Dendritic cell treated with granulocyte-macrophage colony-stimulating factor and Interleukin-4, amounts not matched to agents 40 ng/mL and 50 ng/mL, for 4 days (primary cell): ENCODE measurements around the gene CAV1.

Source experiments
- H3K27ac Mint-ChIP-seq: one replicate; pipeline ENCODE4 v1.8.0; 2022; ENCODE audit warnings: mild to moderate bottlenecking, mixed read lengths
- H3K27me3 Mint-ChIP-seq: one replicate; pipeline ENCODE4 v1.8.0; 2022; ENCODE audit warnings: mild to moderate bottlenecking, mixed read lengths
- H3K36me3 Mint-ChIP-seq: one replicate; pipeline ENCODE4 v1.8.0; 2022; ENCODE audit warnings: low read depth, mixed read lengths
- H3K4me1 Mint-ChIP-seq: one replicate; pipeline ENCODE4 v1.8.0; 2022; ENCODE audit warnings: low read depth, mixed read lengths
- H3K4me3 Mint-ChIP-seq: one replicate; pipeline ENCODE4 v1.8.0; 2022; ENCODE audit warnings: mild to moderate bottlenecking, moderate library complexity, mixed read lengths
- H3K9me3 Mint-ChIP-seq: one replicate; pipeline ENCODE4 v1.8.0; 2022; ENCODE audit warnings: mixed read lengths
- intact Hi-C: fragments of 100-400 bp; cut with micrococcal nuclease; formaldehyde crosslinking; loops from one replicate; pipeline ENCODE4 v1.15.0; 2022

Gene CAV1

DNA sequence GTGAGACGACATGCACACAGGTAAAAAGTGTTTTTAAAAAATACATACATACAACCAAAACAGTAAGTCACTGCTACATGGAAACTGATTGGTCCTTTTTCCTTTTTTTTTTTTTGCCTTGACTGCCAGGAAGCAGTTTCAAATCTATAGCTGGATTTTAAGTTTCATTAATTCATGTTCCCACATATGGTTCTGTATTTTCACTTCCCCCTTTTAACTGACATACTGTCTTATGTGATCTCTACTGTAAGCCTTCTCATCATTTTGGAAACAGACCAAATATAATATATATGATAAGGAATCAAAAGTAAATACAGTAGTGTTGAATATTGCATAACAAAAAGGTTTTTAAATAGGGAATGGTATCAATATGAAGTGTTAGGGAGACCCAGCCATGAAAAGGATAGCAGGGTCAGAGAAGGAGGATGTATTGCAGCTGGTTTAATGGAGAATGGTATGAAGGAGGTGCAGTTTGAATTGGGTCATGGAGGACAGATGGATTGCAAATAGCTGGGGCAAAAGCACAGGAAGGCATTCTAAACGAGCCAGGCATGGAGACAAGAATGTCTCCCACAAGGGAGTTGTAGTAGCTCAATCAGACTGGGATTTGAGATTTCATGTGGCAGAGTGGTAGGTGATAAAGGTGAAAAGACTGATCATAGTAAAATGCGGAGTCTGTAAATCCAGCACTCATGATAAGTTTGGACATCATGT is 5.4 kb downstream of the CAV1 start:
- H3K9me3 Mint-ChIP-seq = no peaks in the 10 kb centered on the region
- H3K4me1 Mint-ChIP-seq = peaks cover 21% of the 10 kb centered on the region
- peaks cover 27% of the 10 kb centered on the region for H3K27me3 Mint-ChIP-seq
- intact Hi-C loops = no loop called here
- no peaks in the 10 kb centered on the region for H3K36me3 Mint-ChIP-seq
- no peak overlapping the region for H3K4me3 Mint-ChIP-seq
- no peak overlapping the region for H3K27ac Mint-ChIP-seq

- no peaks in the 10 kb centered on the region for H3K9me3 Mint-ChIP-seq
- H3K4me1 Mint-ChIP-seq = peaks cover 8% of the 10 kb centered on the region
- H3K27me3 Mint-ChIP-seq = peaks cover 10% of the 10 kb centered on the region
- intact Hi-C loops = no loop called here
- no peak overlapping the region for H3K4me3 Mint-ChIP-seq
- no peaks in the 10 kb centered on the region for H3K36me3 Mint-ChIP-seq
- no peak overlapping the region for H3K27ac Mint-ChIP-seq
Measured at GRCh38 chr7:116532102-116532688, 7.4 kb downstream of the CAV1 start.

DNA sequence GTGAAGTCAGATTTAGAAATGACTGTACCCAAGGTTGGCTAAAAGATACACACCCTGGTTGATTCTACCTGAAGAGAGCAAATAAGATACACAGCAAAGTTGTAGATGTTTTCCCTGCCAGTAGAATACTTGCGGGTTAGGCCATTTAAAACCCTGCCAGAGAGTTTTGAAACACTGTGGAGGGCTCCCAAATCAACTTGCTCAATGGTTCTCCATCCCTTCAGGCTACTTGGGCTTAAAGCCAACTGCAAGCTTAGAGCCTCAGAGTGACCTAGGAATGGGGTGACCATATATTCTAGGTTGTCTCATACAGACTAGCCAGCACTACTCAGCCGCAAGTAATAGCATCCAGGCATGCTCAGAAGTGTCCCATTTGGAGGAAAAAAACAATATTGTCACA is 10.0 kb downstream of the CAV1 start:
- H3K4me3 Mint-ChIP-seq = no peak overlapping the region
- intact Hi-C loops = no loop called here
- H3K9me3 Mint-ChIP-seq = peaks cover 13% of the 10 kb centered on the region
- peaks cover 8% of the 10 kb centered on the region for H3K4me1 Mint-ChIP-seq
- H3K36me3 Mint-ChIP-seq = no peaks in the 10 kb centered on the region
- no peaks in the 10 kb centered on the region for H3K27me3 Mint-ChIP-seq
- no peak overlapping the region for H3K27ac Mint-ChIP-seq

GRCh38 chr7:116535416-116535815 is 10.6 kb downstream of the CAV1 start:
- intact Hi-C loops = no loop called here
- H3K4me3 Mint-ChIP-seq = no peak overlapping the region
- no peak overlapping the region for H3K27ac Mint-ChIP-seq
- H3K36me3 Mint-ChIP-seq = no peaks in the 10 kb centered on the region
- H3K9me3 Mint-ChIP-seq = peaks cover 13% of the 10 kb centered on the region
- peaks cover 4% of the 10 kb centered on the region for H3K4me1 Mint-ChIP-seq
- H3K27me3 Mint-ChIP-seq = no peaks in the 10 kb centered on the region

DNA sequence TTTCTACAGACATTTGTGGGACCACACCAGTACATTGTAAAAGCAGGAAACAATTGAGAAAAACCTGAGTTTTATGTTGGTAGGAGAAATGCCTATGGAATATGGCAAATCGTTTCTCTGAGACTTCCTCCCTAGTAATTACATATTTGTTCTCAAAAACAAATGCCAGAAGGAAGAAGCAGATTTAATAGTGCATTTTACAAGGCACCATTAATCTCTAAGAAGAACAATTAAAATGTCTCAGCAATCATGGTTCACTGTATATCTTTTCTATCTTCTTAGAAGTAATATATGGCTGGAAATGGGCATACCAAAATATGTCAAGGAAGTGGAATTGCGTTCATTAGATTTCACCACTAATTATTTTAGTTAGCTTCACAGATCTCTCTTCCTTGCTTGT is 13.3 kb downstream of the CAV1 start:
- Mint-ChIP-seq H3K4me1 (no peaks in the 10 kb centered on the region), H3K27me3 (peaks cover 2% of the 10 kb centered on the region), H3K36me3 (no peaks in the 10 kb centered on the region), H3K4me3 (no peak overlapping the region), H3K27ac (no peak overlapping the region), H3K9me3 (peaks cover 13% of the 10 kb centered on the region)
- intact Hi-C loops = no loop called here

- no peak overlapping the region for H3K27ac Mint-ChIP-seq
- peaks cover 13% of the 10 kb centered on the region for H3K9me3 Mint-ChIP-seq
- intact Hi-C loops = no loop called here
- H3K36me3 Mint-ChIP-seq = no peaks in the 10 kb centered on the region
- H3K27me3 Mint-ChIP-seq = peaks cover 5% of the 10 kb centered on the region
- no peaks in the 10 kb centered on the region for H3K4me1 Mint-ChIP-seq
- no peak overlapping the region for H3K4me3 Mint-ChIP-seq
Measured at GRCh38 chr7:116539879-116540278, 15.0 kb downstream of the CAV1 start.

GRCh38 chr7:116540743-116541142 is 15.9 kb downstream of the CAV1 start:
- intact Hi-C loops = no loop called here
- Mint-ChIP-seq H3K4me3 (no peak overlapping the region), H3K27me3 (peaks cover 5% of the 10 kb centered on the region)

DNA sequence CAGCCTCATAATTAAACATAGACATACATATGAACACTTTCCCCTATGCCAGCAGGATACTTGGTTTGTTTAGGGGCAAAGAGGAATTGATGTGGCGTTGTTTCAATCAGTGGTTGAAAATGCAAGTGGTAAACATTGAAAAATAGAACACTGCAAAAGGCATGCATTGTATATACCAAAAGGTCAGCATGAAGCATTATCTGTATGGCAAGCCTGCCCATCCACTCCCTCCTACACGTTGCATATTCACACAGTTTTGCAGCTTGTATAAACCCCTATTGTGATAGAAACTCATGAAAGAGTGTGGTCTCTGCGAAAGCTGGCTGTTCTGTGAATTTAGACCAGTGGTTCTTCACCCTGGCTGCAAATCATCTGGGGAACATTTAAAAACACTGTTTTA is 17.1 kb downstream of the CAV1 start:
- intact Hi-C loops = no loop called here
- Mint-ChIP-seq H3K9me3 (peaks cover 13% of the 10 kb centered on the region), H3K36me3 (no peaks in the 10 kb centered on the region), H3K4me3 (no peak overlapping the region), H3K27ac (no peak overlapping the region), H3K4me1 (no peaks in the 10 kb centered on the region), H3K27me3 (peaks cover 5% of the 10 kb centered on the region)

More at GRCh38 chr7:116540743-116541142, 15.9 kb downstream of the CAV1 start:
- peaks cover 13% of the 10 kb centered on the region for H3K9me3 Mint-ChIP-seq
- no peaks in the 10 kb centered on the region for H3K4me1 Mint-ChIP-seq
- no peaks in the 10 kb centered on the region for H3K36me3 Mint-ChIP-seq
- no peak overlapping the region for H3K27ac Mint-ChIP-seq

GRCh38 chr7:116542618-116543017 is 17.8 kb downstream of the CAV1 start:
- intact Hi-C loops = no loop called here
- H3K4me3 Mint-ChIP-seq = no peak overlapping the region
- H3K36me3 Mint-ChIP-seq = no peaks in the 10 kb centered on the region
- no peak overlapping the region for H3K27ac Mint-ChIP-seq
- no peaks in the 10 kb centered on the region for H3K4me1 Mint-ChIP-seq
- peaks cover 5% of the 10 kb centered on the region for H3K27me3 Mint-ChIP-seq
- peaks cover 13% of the 10 kb centered on the region for H3K9me3 Mint-ChIP-seq

DNA sequence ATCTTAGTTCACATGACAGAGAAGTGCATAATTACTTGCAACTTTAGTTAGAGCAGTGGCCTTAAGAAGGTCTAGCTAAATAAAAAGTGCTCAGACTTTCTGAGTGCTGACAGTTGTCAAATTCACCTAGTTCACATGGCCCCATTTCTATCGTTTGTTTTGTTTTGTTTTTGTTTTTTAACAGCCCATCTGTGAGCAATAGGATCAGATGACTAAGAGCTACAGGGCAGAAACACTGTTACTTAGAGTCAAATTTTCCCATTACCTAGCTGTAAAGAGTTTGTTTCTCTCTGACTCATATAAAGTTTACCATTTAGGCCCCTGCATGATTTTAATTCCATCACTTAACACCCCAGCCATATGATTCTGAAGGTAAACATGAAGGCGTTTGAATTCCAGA is 18.8 kb downstream of the CAV1 start:
- H3K27ac Mint-ChIP-seq = no peak overlapping the region
- peaks cover 5% of the 10 kb centered on the region for H3K27me3 Mint-ChIP-seq
- peaks cover 6% of the 10 kb centered on the region for H3K4me1 Mint-ChIP-seq
- H3K9me3 Mint-ChIP-seq = peaks cover 9% of the 10 kb centered on the region
- intact Hi-C loops = no loop called here
- no peak overlapping the region for H3K4me3 Mint-ChIP-seq
- no peaks in the 10 kb centered on the region for H3K36me3 Mint-ChIP-seq

- intact Hi-C loops = no loop called here
- no peak overlapping the region for H3K4me3 Mint-ChIP-seq
- H3K27ac Mint-ChIP-seq = no peak overlapping the region
- H3K36me3 Mint-ChIP-seq = no peaks in the 10 kb centered on the region
- peaks cover under 1% of the 10 kb centered on the region for H3K9me3 Mint-ChIP-seq
- H3K27me3 Mint-ChIP-seq = peaks cover 5% of the 10 kb centered on the region
- H3K4me1 Mint-ChIP-seq = peaks cover 6% of the 10 kb centered on the region
Measured at GRCh38 chr7:116544487-116544886, 19.7 kb downstream of the CAV1 start.

GRCh38 chr7:116545411-116545993 is 20.7 kb downstream of the CAV1 start:
- no peaks in the 10 kb centered on the region for H3K36me3 Mint-ChIP-seq
- intact Hi-C loops = no loop called here
- peaks cover 5% of the 10 kb centered on the region for H3K27me3 Mint-ChIP-seq
- no peak overlapping the region for H3K27ac Mint-ChIP-seq
- H3K4me1 Mint-ChIP-seq = peaks cover 6% of the 10 kb centered on the region
- H3K4me3 Mint-ChIP-seq = no peak overlapping the region
- H3K9me3 Mint-ChIP-seq = no peaks in the 10 kb centered on the region

- intact Hi-C loops = no loop called here
- peaks cover 6% of the 10 kb centered on the region for H3K4me1 Mint-ChIP-seq
- H3K4me3 Mint-ChIP-seq = no peak overlapping the region
- H3K27ac Mint-ChIP-seq = no peak overlapping the region
- peaks cover 4% of the 10 kb centered on the region for H3K27me3 Mint-ChIP-seq
- no peaks in the 10 kb centered on the region for H3K36me3 Mint-ChIP-seq
- H3K9me3 Mint-ChIP-seq = no peaks in the 10 kb centered on the region
Measured at GRCh38 chr7:116546054-116546453, 21.2 kb downstream of the CAV1 start.

DNA sequence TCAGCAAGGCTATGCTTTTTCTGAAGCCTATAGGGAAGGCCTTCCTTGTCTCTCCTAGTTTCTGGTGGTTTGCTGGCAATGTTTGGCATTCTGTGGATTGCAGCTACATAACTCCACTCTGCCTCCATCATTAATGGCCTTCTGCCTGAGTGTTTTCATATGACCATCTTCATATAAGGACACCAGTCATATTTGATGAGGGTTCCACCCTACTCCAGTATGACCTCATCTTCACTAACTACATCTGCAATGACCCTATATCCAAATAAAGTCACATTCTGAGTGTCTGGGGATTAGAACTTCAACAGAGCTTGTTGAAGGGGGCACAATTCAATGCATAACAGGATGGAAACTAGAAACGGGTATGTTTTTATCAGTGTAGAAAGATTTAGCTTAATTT is 22.1 kb downstream of the CAV1 start:
- H3K4me3 Mint-ChIP-seq = no peak overlapping the region
- H3K9me3 Mint-ChIP-seq = no peaks in the 10 kb centered on the region
- intact Hi-C loops = no loop called here

More for the DNA sequence above, 22.1 kb downstream of the CAV1 start:
- Mint-ChIP-seq H3K36me3 (no peaks in the 10 kb centered on the region), H3K27ac (no peak overlapping the region), H3K4me1 (peaks cover 6% of the 10 kb centered on the region), H3K27me3 (peaks cover 3% of the 10 kb centered on the region)
